Stimulated activated CD8-positive, alpha-beta memory T cell treated with anti-CD3 and anti-CD28 coated beads, Interleukin-4, amount 100 ng/mL, for 24 hours (primary cell): ENCODE data around the gene ZBTB43.
A peak's percentile ranks its signal among the peaks of the same experiment; 100 is the strongest.
"Not testable (repeated sequence)": the region's sequence is repeated elsewhere in the genome, so short reads cannot be mapped to it uniquely, and the experiment has no call there.

Experiments
- DNase-seq: peaks from one replicate; pipeline ENCODE4 v3.0.0-alpha.2; 2020; ENCODE audit warnings: low read depth

The ZBTB43 gene, protein sequence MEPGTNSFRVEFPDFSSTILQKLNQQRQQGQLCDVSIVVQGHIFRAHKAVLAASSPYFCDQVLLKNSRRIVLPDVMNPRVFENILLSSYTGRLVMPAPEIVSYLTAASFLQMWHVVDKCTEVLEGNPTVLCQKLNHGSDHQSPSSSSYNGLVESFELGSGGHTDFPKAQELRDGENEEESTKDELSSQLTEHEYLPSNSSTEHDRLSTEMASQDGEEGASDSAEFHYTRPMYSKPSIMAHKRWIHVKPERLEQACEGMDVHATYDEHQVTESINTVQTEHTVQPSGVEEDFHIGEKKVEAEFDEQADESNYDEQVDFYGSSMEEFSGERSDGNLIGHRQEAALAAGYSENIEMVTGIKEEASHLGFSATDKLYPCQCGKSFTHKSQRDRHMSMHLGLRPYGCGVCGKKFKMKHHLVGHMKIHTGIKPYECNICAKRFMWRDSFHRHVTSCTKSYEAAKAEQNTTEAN

DNA sequence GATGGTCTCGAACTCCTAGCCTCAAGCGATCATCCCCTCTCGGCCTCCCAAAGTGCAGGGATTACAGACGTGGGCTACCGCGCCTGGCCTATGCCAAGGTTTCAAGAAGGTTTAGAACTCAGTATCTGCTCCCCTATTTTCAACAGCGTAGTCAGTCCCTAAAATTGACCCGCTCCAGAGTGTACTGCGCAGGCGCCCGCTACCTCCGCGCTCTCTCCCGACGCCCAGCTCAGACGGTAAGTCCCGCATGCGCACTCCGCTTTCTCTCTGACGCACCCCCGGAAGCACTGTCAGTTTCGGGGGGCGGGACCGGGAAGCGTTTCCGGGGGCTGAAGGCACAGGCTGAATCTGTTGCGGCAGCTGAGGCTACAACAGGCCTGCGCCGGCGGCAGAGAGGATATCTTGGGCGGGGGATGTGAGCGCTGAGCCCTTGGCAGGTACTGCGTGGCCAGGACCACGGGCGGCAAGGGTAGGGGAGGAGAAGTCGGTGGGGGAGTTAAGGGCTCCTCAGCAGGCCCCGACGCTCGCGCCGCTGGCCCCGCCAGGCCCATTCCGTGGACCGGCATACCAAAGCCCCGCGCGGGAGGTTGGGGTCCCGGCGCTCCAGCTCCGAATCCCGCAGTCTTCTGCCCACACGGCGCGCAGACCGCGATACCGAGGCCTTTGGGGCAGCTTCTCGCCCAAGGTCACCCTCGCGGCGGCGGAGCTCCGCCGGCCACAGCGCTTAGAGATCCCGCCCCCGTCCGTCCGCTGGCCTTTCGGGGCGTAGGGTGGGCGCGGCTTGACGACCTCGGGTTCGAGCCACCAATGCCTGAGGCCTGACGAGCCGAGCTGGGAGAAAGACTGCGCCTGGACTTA is at the start of gene ZBTB43:
TSS of gene ZBTB43 (plus strand) at position 345 of the 858 bp plus-strand sequence. CDS start 27,470 bp downstream, outside the sequence.
- peak; percentile 98 for DNase-seq

DNA sequence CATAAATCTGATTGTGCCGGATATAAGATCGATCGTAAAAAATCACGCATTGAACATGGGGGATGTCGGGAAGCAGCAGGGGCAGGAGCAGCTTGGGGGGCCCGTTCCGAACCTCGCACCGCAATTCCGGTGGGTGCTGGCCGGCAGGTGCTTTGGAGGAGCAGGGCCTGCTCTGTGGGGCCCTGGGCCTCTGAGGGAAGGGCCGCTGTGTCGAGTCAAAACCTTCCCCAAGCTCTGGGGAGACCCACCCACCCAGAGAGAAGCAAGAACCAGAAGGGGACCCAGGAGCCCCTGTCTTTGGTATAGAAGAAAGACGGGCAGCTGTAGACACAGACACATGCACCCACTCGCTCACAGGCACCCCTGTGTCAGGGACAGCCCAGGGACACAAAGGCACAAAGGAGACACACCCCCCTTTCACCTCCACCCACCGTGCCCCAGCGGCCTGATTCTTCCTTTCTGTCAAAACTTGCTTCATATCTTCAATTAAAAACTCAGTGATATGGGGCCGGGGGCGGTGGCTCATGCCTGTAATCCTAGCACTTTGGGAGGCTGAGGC is 49.4 kb upstream of the ZBTB43 start:
- DNase-seq = no peak

DNA sequence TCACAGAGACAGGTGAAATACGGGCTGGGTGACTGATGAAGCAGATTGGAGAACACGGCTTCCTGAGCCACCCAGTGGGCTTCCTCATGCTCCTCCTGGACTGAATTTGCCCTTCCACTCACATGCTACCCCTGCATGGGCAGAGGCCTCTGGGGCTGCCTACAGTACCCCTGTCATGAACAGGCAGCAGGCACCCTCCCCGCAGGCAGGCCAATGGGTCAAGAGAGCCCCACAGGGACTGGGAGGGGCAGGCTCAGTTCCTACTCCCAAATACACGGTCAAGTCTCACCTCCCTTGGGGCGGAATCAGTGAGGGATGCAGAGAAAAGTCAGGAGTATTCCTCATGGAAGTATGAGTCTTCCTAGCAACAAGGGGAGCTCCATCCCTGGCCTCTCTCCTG is 48.6 kb upstream of the ZBTB43 start:
- no peak for DNase-seq

- DNase-seq = no peak
Measured at GRCh38 chr9:126756876-126757415, 47.9 kb upstream of the ZBTB43 start.

- no peak for DNase-seq
Measured at GRCh38 chr9:126758916-126759585, 45.8 kb upstream of the ZBTB43 start.

DNA sequence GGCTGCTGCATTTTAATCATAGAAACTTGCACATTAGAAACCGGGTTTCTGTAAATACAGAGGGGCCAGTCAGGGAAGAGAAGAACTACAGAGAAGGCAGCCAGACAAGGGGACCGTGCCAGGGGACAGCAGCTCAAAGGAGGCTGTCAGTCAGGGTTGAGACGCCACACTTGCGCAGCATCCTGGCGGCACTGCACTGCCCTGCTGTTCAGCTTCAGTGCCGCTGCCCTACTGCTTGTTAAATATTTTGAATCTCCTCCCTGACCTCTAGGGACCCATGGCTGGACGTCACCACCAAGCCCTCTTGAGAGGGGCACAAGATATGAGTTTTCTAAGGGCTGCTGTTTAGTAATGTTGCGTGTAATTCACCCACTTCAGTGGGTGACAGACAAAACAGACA is 43.6 kb upstream of the ZBTB43 start:
- DNase-seq = no peak

DNA sequence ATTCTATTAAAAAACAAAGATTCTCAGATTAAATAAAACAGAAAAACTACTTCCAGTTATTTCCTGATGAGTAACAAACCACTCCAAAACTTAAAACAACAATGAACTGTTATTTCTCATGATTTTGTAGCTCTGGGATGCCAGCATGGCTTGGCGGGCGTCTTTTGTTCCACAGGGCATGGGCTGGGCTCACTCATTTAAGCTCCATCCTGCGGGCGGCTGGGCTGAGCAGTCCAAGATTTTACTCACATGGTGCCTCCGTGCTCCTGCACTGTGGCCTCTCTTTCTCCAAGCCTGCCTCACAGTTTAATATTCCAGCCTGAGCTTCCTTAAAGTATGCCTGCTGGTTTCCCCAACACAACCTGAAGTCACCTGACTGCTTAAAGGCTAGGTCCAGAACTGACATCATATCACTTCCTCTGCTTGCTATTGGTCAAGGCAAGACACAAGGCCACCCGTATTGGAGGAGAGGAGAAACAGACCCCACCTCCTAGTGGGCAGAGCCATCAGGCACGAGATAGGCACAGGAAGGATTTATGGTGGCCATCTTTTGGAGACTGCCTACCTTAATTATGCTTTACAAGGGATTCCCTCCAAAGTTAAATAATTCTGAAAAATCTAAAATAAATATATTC is 41.6 kb upstream of the ZBTB43 start:
- no peak for DNase-seq

DNA sequence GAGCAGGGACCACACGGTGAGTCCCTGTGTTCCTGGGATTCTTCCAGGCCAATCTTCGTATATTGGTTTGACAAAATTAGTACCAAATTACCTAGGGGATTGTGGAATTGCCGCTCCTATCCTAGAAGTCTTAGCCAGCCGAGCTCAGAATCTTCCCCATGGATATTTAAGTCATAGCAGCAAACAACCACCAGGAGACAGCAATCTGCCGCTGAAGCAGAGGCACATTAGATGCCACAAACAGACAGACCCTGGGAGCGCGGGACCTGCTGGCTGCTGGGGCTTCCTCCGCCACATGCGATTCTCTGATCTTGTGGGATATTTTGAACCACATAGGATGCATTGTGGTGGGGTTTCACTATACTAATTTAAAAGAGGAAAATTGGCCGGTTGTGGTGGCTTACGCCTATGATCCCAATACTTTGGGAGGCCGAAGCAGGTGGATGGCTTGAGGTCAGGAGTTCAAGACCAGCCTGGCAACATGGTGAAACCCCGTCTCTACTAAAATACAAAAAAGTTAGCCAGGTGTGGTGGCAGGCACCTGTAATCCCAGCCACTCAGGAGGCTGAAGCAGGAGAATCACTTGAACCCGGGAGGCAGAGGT is 31.7 kb upstream of the ZBTB43 start:
- no peak for DNase-seq

GRCh38 chr9:126775926-126776325 is 28.9 kb upstream of the ZBTB43 start:
- DNase-seq = no peak

- DNase-seq = no peak
Measured at GRCh38 chr9:126777733-126778132, 27.1 kb upstream of the ZBTB43 start.

- DNase-seq = no peak
Measured at GRCh38 chr9:126778141-126778540, 26.7 kb upstream of the ZBTB43 start.

DNA sequence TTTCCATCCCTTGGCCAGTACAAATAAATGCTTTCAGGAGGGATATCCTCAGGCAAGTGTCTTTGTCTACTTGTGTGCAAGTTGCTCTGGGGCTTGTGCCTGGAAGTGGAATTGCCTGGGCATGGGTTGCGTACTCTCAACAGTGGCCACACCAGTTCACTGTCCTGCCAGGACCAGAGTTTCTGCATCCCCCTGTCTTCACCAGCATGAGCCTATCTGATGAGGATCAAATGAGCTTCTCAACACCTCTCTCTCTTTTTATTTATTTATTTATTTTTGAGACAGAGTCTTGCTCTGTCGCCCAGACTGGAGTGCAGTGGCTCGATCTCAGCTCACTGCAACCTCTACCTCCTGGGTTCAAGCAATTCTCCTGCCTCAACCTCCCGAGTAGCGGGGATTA is 26.1 kb upstream of the ZBTB43 start:
- not testable (repeated sequence) for DNase-seq

- peak; percentile 65 for DNase-seq
Measured at GRCh38 chr9:126781186-126782052, 23.4 kb upstream of the ZBTB43 start.

DNA sequence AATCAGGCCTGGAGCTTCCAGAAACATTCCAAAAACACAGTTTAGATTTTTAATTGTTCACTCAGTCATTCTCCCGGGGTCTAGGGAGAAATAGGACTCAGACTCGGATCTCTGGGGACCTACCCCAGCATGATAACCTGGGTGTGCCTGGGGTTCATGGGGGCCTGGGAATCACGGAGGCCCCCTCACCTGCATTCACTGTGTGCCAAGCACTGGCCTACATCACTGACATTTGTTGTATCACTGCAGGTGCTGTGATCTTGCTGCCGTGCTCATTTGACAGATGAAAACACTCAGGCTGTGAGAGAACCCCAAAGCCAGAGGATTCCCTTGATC is 22.8 kb upstream of the ZBTB43 start:
- DNase-seq = no peak

DNA sequence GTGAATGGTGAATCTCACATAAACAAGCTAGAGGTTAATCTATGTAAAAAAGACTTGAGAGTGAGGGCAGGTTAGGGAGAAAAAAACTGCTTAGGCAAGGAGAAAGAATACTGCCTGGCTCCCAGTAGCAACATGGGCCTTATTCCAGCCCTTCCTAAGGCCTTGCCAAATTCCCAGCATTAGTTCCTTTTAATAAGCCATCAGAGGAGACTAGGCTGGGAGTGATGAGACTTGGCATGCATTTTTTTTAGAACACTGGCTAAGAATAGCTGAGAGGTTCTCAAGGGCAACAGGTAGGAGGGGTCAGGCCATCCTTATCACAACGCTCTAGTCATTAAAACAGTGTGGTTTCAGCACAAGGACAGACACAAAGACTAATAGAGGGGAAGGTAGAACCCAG is 20.9 kb upstream of the ZBTB43 start:
- DNase-seq = no peak

GRCh38 chr9:126784401-126784800 is 20.4 kb upstream of the ZBTB43 start:
- DNase-seq = no peak

DNA sequence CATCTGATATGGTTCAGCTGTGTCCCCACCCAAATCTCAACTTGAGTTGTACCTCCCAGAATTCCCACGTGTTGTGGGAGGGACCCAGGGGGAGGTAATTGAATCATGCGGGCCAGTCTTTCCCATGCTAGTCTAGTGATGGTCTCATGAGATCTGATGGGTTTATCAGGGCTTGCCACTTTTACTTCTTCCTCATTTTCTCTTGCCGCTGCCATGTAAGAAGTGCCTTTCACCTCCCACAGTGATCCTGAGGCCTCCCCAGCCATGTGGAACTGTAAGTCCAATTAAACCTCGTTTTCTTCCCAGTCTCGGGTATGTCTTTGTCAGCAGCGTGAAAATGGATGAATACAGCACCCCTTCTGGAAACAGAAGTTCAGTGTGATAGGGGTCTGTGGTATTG is 20.0 kb upstream of the ZBTB43 start:
- DNase-seq = not testable (repeated sequence)

DNA sequence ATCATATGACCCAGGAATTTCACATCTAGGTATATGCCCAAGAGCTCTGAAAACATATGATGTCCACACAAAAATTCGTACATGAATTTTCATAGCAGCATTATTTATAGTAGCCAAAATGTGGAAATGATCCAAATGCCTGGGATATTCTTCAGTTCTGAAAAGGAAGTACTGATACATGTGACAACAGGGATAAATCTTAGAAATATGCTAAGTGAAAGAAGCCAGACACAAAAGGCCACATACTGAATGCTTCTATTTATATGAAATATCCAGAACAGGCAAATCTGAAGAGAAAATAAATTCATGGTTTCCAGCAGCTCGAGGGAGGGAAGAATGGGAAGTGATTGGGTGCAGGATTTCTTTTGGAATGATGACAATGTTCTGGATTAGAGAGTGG is 16.8 kb upstream of the ZBTB43 start:
- no peak for DNase-seq

- no peak for DNase-seq
Measured at GRCh38 chr9:126788634-126789349, 16.0 kb upstream of the ZBTB43 start.
